Testis (tissue), 5 donors: ENCODE results near the gene CGB5. TPM values are rescaled to one million over a fixed set of nuclear protein-coding genes. Genes with fewer than 3 reads are reported as not detected.
"Not testable (repeated sequence)": the region's sequence is repeated elsewhere in the genome, so short reads cannot be mapped to it uniquely, and the experiment has no call there.

ENCODE experiments used
- DNase-seq: peaks from one replicate; pipeline ENCODE4 v3.0.0-alpha.2; 2019
- H3K27ac ChIP-seq, 2 donors: fragments of 200-600 bp; sonication (generic); one replicate each; pipeline ENCODE4 v1.5.1; 2019
- H3K27me3 ChIP-seq: fragments of 200-600 bp; sonication (generic); one replicate; pipeline ENCODE4 v1.5.1; 2019
- H3K36me3 ChIP-seq: fragments of 200-600 bp; sonication (generic); one replicate; pipeline ENCODE4 v1.5.1; 2017; ENCODE audit warnings: low read depth; ENCODE audit errors: missing control alignments
- H3K4me1 ChIP-seq: fragments of 200-600 bp; sonication (generic); one replicate; pipeline ENCODE4 v1.5.1; 2019
- H3K4me3 ChIP-seq, 2 donors: fragments of 200-600 bp; sonication (generic); one replicate each; pipeline ENCODE4 v1.5.1; 2017 to 2019
- H3K9me3 ChIP-seq: fragments of 200-600 bp; sonication (generic); one replicate; pipeline ENCODE4 v1.5.1; 2017
- CTCF ChIP-seq, 3 experiments: fragments of 450-650 bp in 2 of 3; fragments of 200-600 bp in 1 of 3; sonication (generic) in 1 of 3; IDR thresholded peaks; one replicate each; pipeline ENCODE4 v1.5.1; 2016 to 2019; ENCODE audit warnings: antibody characterized with exemption in 3 of 3, mild to moderate bottlenecking in 2 of 3, moderate library complexity in 1 of 3
- POLR2A ChIP-seq: fragments of 450-650 bp; IDR thresholded peaks from one replicate; pipeline ENCODE4 v1.6.1; 2017; ENCODE audit warnings: antibody characterized with exemption, mild to moderate bottlenecking, moderate library complexity
- WGBS, 2 donors: methylation state at CpG; one replicate each; pipeline ENCODE4 v1.1.5; 2018; 5-methylcytosine and 5-hydroxymethylcytosine counted together
- intact Hi-C: fragments of 100-400 bp; cut with DNase I; formaldehyde crosslinking; loops from one replicate; pipeline ENCODE4 v1.15.1; 2023; ENCODE audit warnings: low total_unique reads
- long read RNA-seq, 2 donors: transcript quantifications; one replicate each; lab custom pipeline, GENCODE V29; 2026
- polyA plus RNA-seq: library from polyadenylated mRNA; stranded (reverse); fragments of 350-450 nt; fragmentation: Illumina TruSeq; extraction: RNeasy Lipid Tissue Mini Kit (QIAGEN cat#74804); gene quantifications from one replicate; pipeline ENCODE4 v1.2.3, GENCODE V29; 2014; ENCODE audit warnings: low read depth, low replicate concordance; ENCODE audit not compliant: insufficient read depth
- total RNA-seq, 2 donors: library from RNA; depleted of rRNA; stranded (reverse); fragments of >200 nt; gene quantifications; one replicate each; pipeline ENCODE4 v1.2.3, GENCODE V29; 2016

CGB5 gene
- total RNA-seq (1 to 10 TPM in 1 of 2 donors, not detected in 1; 2.4 TPM), polyA plus RNA-seq (not detected)
- long read RNA-seq, donor 1, partial matches to known transcripts = 0 of 1 reads
- long read RNA-seq, donor 1, other reads (novel, unspliced or antisense) = 0 of 1 reads
- long read RNA-seq, donor 2 = 0 reads

GRCh38 chr19:49043548-49043947 lies at the start of gene CGB5:
CGB5 (plus strand) TSS chr19:49043848; CDS start chr19:49044210, 362 bp downstream.
- intact Hi-C loops, H3K9me3 ChIP-seq, H3K4me3 ChIP-seq, H3K4me1 ChIP-seq, DNase-seq, H3K27ac ChIP-seq, H3K27me3 ChIP-seq, H3K36me3 ChIP-seq: not testable (repeated sequence)
- WGBS, 2 donors = 75 to 90% methylated on average over 4 to 15 of the region's 15 CpGs

- Histone ChIP-seq H3K4me3 (peak overlapping the region; percentile 67 to 78), H3K9me3 (no peaks in the 10 kb centered on the region), H3K27me3 (no peaks in the 10 kb centered on the region), H3K36me3 (no peaks in the 10 kb centered on the region), H3K27ac (peak overlapping the region; percentile 92 to 93), H3K4me1 (peaks cover 32% of the 10 kb centered on the region)
- 0 to 2% methylated on average over 4 to 13 of the region's 13 CpGs for WGBS, 2 donors
- DNase-seq = no peak
- TF ChIP-seq CTCF (IDR thresholded peaks at IDR 0.05) = no peak
- no peak for TF ChIP-seq POLR2A
- intact Hi-C loops = no loop called here
Observed at GRCh38 chr19:48994035-48994386, 49.6 kb upstream of the CGB5 start.

- 70 to 81% methylated on average over 3 to 5 of the region's 5 CpGs for WGBS, 2 donors
- Histone ChIP-seq H3K27ac (no peak overlapping the region), H3K36me3 (no peaks in the 10 kb centered on the region), H3K4me1 (peaks cover 10% of the 10 kb centered on the region), H3K4me3 (no peak overlapping the region), H3K27me3 (no peaks in the 10 kb centered on the region), H3K9me3 (no peaks in the 10 kb centered on the region)
- no peak for TF ChIP-seq CTCF (IDR thresholded peaks at IDR 0.05)
- TF ChIP-seq POLR2A = no peak
- intact Hi-C loops = no loop called here
- DNase-seq = peak; percentile 80
Observed at GRCh38 chr19:48997972-48998371, 45.7 kb upstream of the CGB5 start.

GRCh38 chr19:48999481-49000325 lies 43.9 kb upstream of the CGB5 start:
- intact Hi-C loops = no loop called here
- Histone ChIP-seq H3K27ac (no peak overlapping the region), H3K4me3 (no peak overlapping the region), H3K36me3 (no peaks in the 10 kb centered on the region), H3K4me1 (peaks cover 3% of the 10 kb centered on the region), H3K27me3 (no peaks in the 10 kb centered on the region), H3K9me3 (no peaks in the 10 kb centered on the region)
- peak; percentile 62 for DNase-seq
- WGBS, 2 donors = 64 to 78% methylated on average over 13 to 16 of the region's 16 CpGs
- TF ChIP-seq POLR2A (no peak), CTCF (IDR thresholded peaks at IDR 0.05) (peak in 2 of 3 experiments; percentile 46)

- H3K36me3 ChIP-seq = no peaks in the 10 kb centered on the region
- WGBS, 2 donors = 96 to 100% methylated on average over 2 to 15 of the region's 15 CpGs
- TF ChIP-seq POLR2A (no peak), CTCF (IDR thresholded peaks at IDR 0.05) (no peak)
Observed at GRCh38 chr19:49004133-49004532, 39.5 kb upstream of the CGB5 start.

More at GRCh38 chr19:49004133-49004532, 39.5 kb upstream of the CGB5 start:
- intact Hi-C loops = no loop called here
- Histone ChIP-seq H3K4me1 (no peaks in the 10 kb centered on the region), H3K27ac (no peak overlapping the region), H3K9me3 (no peaks in the 10 kb centered on the region), H3K4me3 (no peak overlapping the region), H3K27me3 (no peaks in the 10 kb centered on the region)
- no peak for DNase-seq
